HEK293 (cell line): ENCODE data around the gene MYLK3.

Source experiments
- CTCF ChIA-PET: fragments of 350-600 bp; formaldehyde crosslinking; extraction: SDS; loops from one replicate; lab custom pipeline; 2021; ENCODE audit warnings: antibody characterized with exemption; lab: Yijun Ruan, JAX
- POLR2A ChIA-PET: fragments of 300-600 bp; formaldehyde crosslinking; extraction: SDS; loops from one replicate; lab custom pipeline; 2020; ENCODE audit warnings: antibody characterized with exemption, inconsistent platforms; lab: Yijun Ruan, JAX
- H3K27ac ChIP-seq: fragments of 200-500 bp; sonication (Bioruptor generic); 2 replicates; pipeline ENCODE4 v1.5.1; 2014; ENCODE audit warnings: low read depth, low read length, control low read depth, inconsistent platforms; ENCODE audit errors: extremely low read depth
- H3K36me3 ChIP-seq, 2 experiments: fragments of 200-500 bp in 1 of 2; sonication (Bioruptor generic) in 1 of 2; 1 replicate in 1 of 2; 2 replicates in 1 of 2; pipeline ENCODE4 v1.5.1; 2014 to 2017; ENCODE audit warnings: inconsistent platforms in 2 of 2, low read length in 2 of 2; ENCODE audit not compliant: control insufficient read depth in 2 of 2, insufficient read depth in 1 of 2
- H3K4me1 ChIP-seq: fragments of 200-500 bp; sonication (Bioruptor generic); 2 replicates; pipeline ENCODE4 v1.5.1; 2014; ENCODE audit warnings: mild to moderate bottlenecking, low read length, inconsistent platforms; ENCODE audit not compliant: control insufficient read depth, insufficient read depth
- H3K4me3 ChIP-seq: 2 replicates; pipeline ENCODE4 v1.5.1; 2011; ENCODE audit warnings: low read depth, mild to moderate bottlenecking, control low read depth, low read length, moderate library complexity
- H3K9me3 ChIP-seq: fragments of 200-500 bp; sonication (Bioruptor generic); 2 replicates; pipeline ENCODE4 v1.5.1; 2014; ENCODE audit warnings: low read depth, low read length, inconsistent platforms; ENCODE audit not compliant: control insufficient read depth, insufficient read depth
- BCL6B ChIP-seq: fragments of 450-650 bp; formaldehyde crosslinking; IDR thresholded peaks from 2 replicates; pipeline ENCODE4 v1.5.1; 2017; ENCODE audit warnings: missing biosample characterization, missing genetic modification characterization
- EGR2 ChIP-seq: fragments of 450-650 bp; formaldehyde crosslinking; IDR thresholded peaks from 2 replicates; pipeline ENCODE4 v1.5.1; 2016; ENCODE audit warnings: low read depth, missing biosample characterization, missing genetic modification characterization
- KLF7 ChIP-seq: fragments of 450-650 bp; formaldehyde crosslinking; IDR thresholded peaks from 2 replicates; pipeline ENCODE4 v1.5.1; 2016; ENCODE audit warnings: missing biosample characterization, missing genetic modification characterization, borderline replicate concordance
- KLF9 ChIP-seq: fragments of 450-650 bp; formaldehyde crosslinking; IDR thresholded peaks from 2 replicates; pipeline ENCODE4 v1.5.1; 2016; ENCODE audit warnings: missing biosample characterization, missing genetic modification characterization, low read depth
- PRDM4 ChIP-seq: fragments of 450-650 bp; formaldehyde crosslinking; IDR thresholded peaks from 2 replicates; pipeline ENCODE4 v1.5.1; 2017; ENCODE audit warnings: missing biosample characterization, missing genetic modification characterization
- ZBTB26 ChIP-seq: fragments of 450-650 bp; formaldehyde crosslinking; optimal IDR thresholded peaks from 2 replicates; pipeline ENCODE3; 2016; ENCODE audit warnings: missing biosample characterization, mild to moderate bottlenecking, missing genetic modification characterization
- ZNF16 ChIP-seq: fragments of 450-650 bp; formaldehyde crosslinking; IDR thresholded peaks from 2 replicates; pipeline ENCODE4 v1.5.1; 2016; ENCODE audit warnings: low read depth, missing biosample characterization, missing genetic modification characterization
- ZNF174 ChIP-seq: fragments of 450-650 bp; formaldehyde crosslinking; IDR thresholded peaks from 2 replicates; pipeline ENCODE4 v1.5.0; 2017; ENCODE audit warnings: missing biosample characterization, mild to moderate bottlenecking, missing genetic modification characterization
- ZNF18 ChIP-seq: fragments of 450-650 bp; formaldehyde crosslinking; IDR thresholded peaks from 2 replicates; pipeline ENCODE4 v1.5.1; 2016; ENCODE audit warnings: missing biosample characterization, missing genetic modification characterization
- ZNF335 ChIP-seq: fragments of 450-650 bp; formaldehyde crosslinking; conservative IDR thresholded peaks from 2 replicates; pipeline ENCODE4 v1.5.1; 2016; ENCODE audit warnings: missing biosample characterization, missing genetic modification characterization
- ZNF404 ChIP-seq: fragments of 450-650 bp; formaldehyde crosslinking; IDR thresholded peaks from 2 replicates; pipeline ENCODE4 v1.5.1; 2017; ENCODE audit warnings: missing biosample characterization, missing genetic modification characterization
- ZNF433 ChIP-seq: fragments of 450-650 bp; formaldehyde crosslinking; IDR thresholded peaks from 2 replicates; pipeline ENCODE4 v1.5.1; 2016; ENCODE audit warnings: missing biosample characterization, missing genetic modification characterization, low read depth
- ZNF580 ChIP-seq: fragments of 450-650 bp; formaldehyde crosslinking; IDR thresholded peaks from 2 replicates; pipeline ENCODE4 v1.5.1; 2016; ENCODE audit warnings: missing biosample characterization, missing genetic modification characterization
- ZNF791 ChIP-seq: fragments of 450-650 bp; formaldehyde crosslinking; IDR thresholded peaks from 2 replicates; pipeline ENCODE4 v1.5.1; 2016; ENCODE audit warnings: missing biosample characterization, missing genetic modification characterization
- ZSCAN5A ChIP-seq: fragments of 450-650 bp; formaldehyde crosslinking; IDR thresholded peaks from 2 replicates; pipeline ENCODE4 v1.5.1; 2016; ENCODE audit warnings: missing biosample characterization, missing genetic modification characterization

The MYLK3 gene

GRCh38 chr16:46688654-46689364 is 59.3 kb downstream of the MYLK3 start, which contains the start of gene VPS35 (continued):
- no peak for TF ChIP-seq ZNF580 (tag by site-specific recombination)
- no peak for TF ChIP-seq PRDM4 (tag by site-specific recombination)
- peak; percentile 67 for TF ChIP-seq ZSCAN5A (tag by site-specific recombination)
- no peak for TF ChIP-seq ZNF791 (tag by site-specific recombination)
- no peak for TF ChIP-seq ZNF433 (tag by site-specific recombination)
- TF ChIP-seq ZNF18, result no peak
- TF ChIP-seq ZBTB26 (tag by site-specific recombination), result peak; percentile 27
- no peak for TF ChIP-seq ZNF174 (tag by site-specific recombination)
- TF ChIP-seq KLF9 (tag by site-specific recombination), result peak; percentile 90
- peak; percentile 17; the same call in 1 of the 2 replicates for TF ChIP-seq EGR2 (tag by site-specific recombination)
- no peak for TF ChIP-seq ZNF16 (tag by site-specific recombination)

GRCh38 chr16:46688101-46688653 is 60.0 kb downstream of the MYLK3 start:
- peaks cover 7 to 26% of the 10 kb centered on the region in 2 experiments for H3K36me3 ChIP-seq
- no peak for TF ChIP-seq KLF7 (tag by site-specific recombination)
- TF ChIP-seq BCL6B (tag by site-specific recombination), result peak; percentile 80
- 0 out of 2 replicates have a peak, but pooled peaks have one; percentile 13 for TF ChIP-seq ZNF404 (tag by site-specific recombination)
- TF ChIP-seq ZNF335 (tag by site-specific recombination), result peak; percentile 35
- peak overlapping the region; percentile 81 for H3K27ac ChIP-seq
- H3K9me3 ChIP-seq, result no peaks in the 10 kb centered on the region
- CTCF ChIA-PET, result interaction anchor here (2.1 kb wide), 1 partner anchor 14 kb away, joined by 15 read pairs; no protein-coding TSS in a partner anchor
- H3K4me1 ChIP-seq, result peaks cover 6% of the 10 kb centered on the region
- POLR2A ChIA-PET, result no interaction called here
- peak overlapping the region; percentile 95 for H3K4me3 ChIP-seq
